VCaP (cell line): Measurements from ENCODE around the gene ROCK1.
"Not testable (repeated sequence)": the region's sequence is repeated elsewhere in the genome, so short reads cannot be mapped to it uniquely, and the experiment has no call there.

Experiments used
- H3K27ac ChIP-seq: fragments of 450-650 bp; 2 replicates; pipeline ENCODE4 v1.5.1; 2017
- CTCF ChIP-seq: fragments of 450-650 bp; conservative IDR thresholded peaks from 2 replicates; pipeline ENCODE4 v1.5.1; 2017; ENCODE audit warnings: mild to moderate bottlenecking, moderate library complexity

ROCK1 gene

GRCh38 chr18:21111346-21112139 lies at the start of gene ROCK1:
Gene ROCK1, minus strand, starts transcription at chr18:21111813. Its CDS starts 903 bp downstream, at chr18:21110910.
- TF ChIP-seq CTCF, result no peak
- H3K27ac ChIP-seq, result peak within 1 kb of the TSS; percentile 96

GRCh38 chr18:21155443-21155842 lies 43.8 kb upstream of the ROCK1 start:
- H3K27ac ChIP-seq, result no peak overlapping the region
- TF ChIP-seq CTCF, result no peak

GRCh38 chr18:21146016-21146415 lies 34.4 kb upstream of the ROCK1 start:
- TF ChIP-seq CTCF, result no peak
- H3K27ac ChIP-seq, result no peak overlapping the region

- TF ChIP-seq CTCF, result no peak
- H3K27ac ChIP-seq, result no peak overlapping the region
Measured at GRCh38 chr18:21145371-21145770, 33.8 kb upstream of the ROCK1 start.

GRCh38 chr18:21141668-21142422 lies 30.2 kb upstream of the ROCK1 start:
- no peak overlapping the region for H3K27ac ChIP-seq
- no peak for TF ChIP-seq CTCF

- not testable (repeated sequence) for H3K27ac ChIP-seq
Measured at GRCh38 chr18:21137719-21138488, 26.3 kb upstream of the ROCK1 start.

- peak; percentile 79 for TF ChIP-seq CTCF
- no peak overlapping the region for H3K27ac ChIP-seq
Measured at GRCh38 chr18:21134895-21135294, 23.3 kb upstream of the ROCK1 start.
